ENCODE results near the gene DNM2. TPM values are rescaled to one million over a fixed set of nuclear protein-coding genes. Genes with fewer than 3 reads are reported as not detected.
A peak's percentile ranks its signal among the peaks of the same experiment; 100 is the strongest.

Gene DNM2
- total and polyA plus RNA-seq, 10 of the 15 experiments (the other 5 are each of a cell fraction or from before 2014, with no cell fraction given), result 1.2 to 146 (median 68.9) TPM

- no peak for TF ChIP-seq ZNF622 (IDR thresholded peaks at IDR 0.05)
- TF ChIP-seq, protein P1, sequence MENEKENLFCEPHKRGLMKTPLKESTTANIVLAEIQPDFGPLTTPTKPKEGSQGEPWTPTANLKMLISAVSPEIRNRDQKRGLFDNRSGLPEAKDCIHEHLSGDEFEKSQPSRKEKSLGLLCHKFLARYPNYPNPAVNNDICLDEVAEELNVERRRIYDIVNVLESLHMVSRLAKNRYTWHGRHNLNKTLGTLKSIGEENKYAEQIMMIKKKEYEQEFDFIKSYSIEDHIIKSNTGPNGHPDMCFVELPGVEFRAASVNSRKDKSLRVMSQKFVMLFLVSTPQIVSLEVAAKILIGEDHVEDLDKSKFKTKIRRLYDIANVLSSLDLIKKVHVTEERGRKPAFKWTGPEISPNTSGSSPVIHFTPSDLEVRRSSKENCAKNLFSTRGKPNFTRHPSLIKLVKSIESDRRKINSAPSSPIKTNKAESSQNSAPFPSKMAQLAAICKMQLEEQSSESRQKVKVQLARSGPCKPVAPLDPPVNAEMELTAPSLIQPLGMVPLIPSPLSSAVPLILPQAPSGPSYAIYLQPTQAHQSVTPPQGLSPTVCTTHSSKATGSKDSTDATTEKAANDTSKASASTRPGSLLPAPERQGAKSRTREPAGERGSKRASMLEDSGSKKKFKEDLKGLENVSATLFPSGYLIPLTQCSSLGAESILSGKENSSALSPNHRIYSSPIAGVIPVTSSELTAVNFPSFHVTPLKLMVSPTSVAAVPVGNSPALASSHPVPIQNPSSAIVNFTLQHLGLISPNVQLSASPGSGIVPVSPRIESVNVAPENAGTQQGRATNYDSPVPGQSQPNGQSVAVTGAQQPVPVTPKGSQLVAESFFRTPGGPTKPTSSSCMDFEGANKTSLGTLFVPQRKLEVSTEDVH (IDR thresholded peaks at IDR 0.05; ENCODE audit: low read depth, partially characterized antibody), result no peak
- no peak for TF ChIP-seq CEBPZ (IDR thresholded peaks at IDR 0.05; ENCODE audit: low read depth, low read length)
- TF ChIP-seq EED (IDR thresholded peaks at IDR 0.05; ENCODE audit: low read depth), result no peak
- TF ChIP-seq HDGF (IDR thresholded peaks at IDR 0.05), result no peak
- TF ChIP-seq PML (IDR thresholded peaks at IDR 0.05; ENCODE audit: low read length), result no peak
- TF ChIP-seq ZNF687 (IDR thresholded peaks at IDR 0.05), result peak; percentile 87
- no peak for TF ChIP-seq ASH2L (IDR thresholded peaks at IDR 0.05; ENCODE audit: borderline replicate concordance, low read depth)
- TF ChIP-seq NFYA (IDR thresholded peaks at IDR 0.05; ENCODE audit: borderline replicate concordance, low read depth, low read length), result no peak
- TF ChIP-seq ZBTB40 (IDR thresholded peaks at IDR 0.05; ENCODE audit: borderline replicate concordance), result no peak
- TF ChIP-seq YY1 (IDR thresholded peaks at IDR 0.05; ENCODE audit: low read depth, low read length), result no peak
Measured at GRCh38 chr19:10797541-10798256, 79.8 kb downstream of the DNM2 start (continued).
